ENCODE results near the gene RNF175.

- TF ChIP-seq CTCF (IDR thresholded peaks at IDR 0.05) = no peak
- no peak for TF ChIP-seq POLR2A (IDR thresholded peaks at IDR 0.05)
- TF ChIP-seq POLR2AphosphoS5 (IDR thresholded peaks at IDR 0.05) = no peak
These were observed 3.6 kb upstream of the RNF175 start for GRCh38 chr4:153763404-153763803.
